A549 (cell line): ENCODE data around the gene HIVEP1.

Source experiments
- BHLHE40 ChIP-seq: IDR thresholded peaks from 2 replicates; pipeline ENCODE4 v1.6.1; 2012; ENCODE audit warnings: low read depth, low read length, inconsistent platforms
- CTCF ChIP-seq: fragments of >200 bp; sonication (Bioruptor Twin); formaldehyde crosslinking; IDR thresholded peaks from 3 replicates; pipeline ENCODE4 v1.5.1; 2016
- E2F6 ChIP-seq: IDR thresholded peaks from 2 replicates; pipeline ENCODE4 v1.6.1; 2012; ENCODE audit warnings: low read depth, borderline replicate concordance
- ELK1 ChIP-seq: fragments of 150-350 bp; IDR thresholded peaks from 2 replicates; pipeline ENCODE4 v1.6.1; 2014; ENCODE audit warnings: low read depth, mild to moderate bottlenecking, low read length
- EP300 ChIP-seq, 2 experiments: fragments of >200 bp; sonication (Bioruptor Twin); formaldehyde crosslinking; IDR thresholded peaks; 2 replicates in 1 of 2; 3 replicates in 1 of 2; pipeline ENCODE4 v1.6.1; 2016 to 2017
- HOXA7 ChIP-seq: fragments of 250-450 bp; sonication (Bioruptor Pico); IDR thresholded peaks from 2 replicates; pipeline ENCODE4 v1.5.0; 2020; ENCODE audit warnings: mild to moderate bottlenecking, moderate library complexity
- MAX ChIP-seq: IDR thresholded peaks from 2 replicates; pipeline ENCODE4 v1.6.1; 2012
- RAD21 ChIP-seq, 2 experiments: fragments of >200 bp in 1 of 2; sonication (Bioruptor Twin) in 1 of 2; formaldehyde crosslinking in 1 of 2; IDR thresholded peaks in 1 of 2; conservative IDR thresholded peaks in 1 of 2; 2 replicates in 1 of 2; 3 replicates in 1 of 2; pipeline ENCODE4 v1.6.1; 2012 to 2018; ENCODE audit warnings: inconsistent platforms in 1 of 2
- SREBF2 ChIP-seq: fragments of 450-650 bp; IDR thresholded peaks from 2 replicates; pipeline ENCODE4 v1.6.1; 2014; ENCODE audit warnings: mild to moderate bottlenecking, moderate library complexity
- USF2 ChIP-seq: fragments of 450-650 bp; IDR thresholded peaks from 2 replicates; pipeline ENCODE4 v1.6.1; 2014; ENCODE audit warnings: antibody characterized with exemption
- ZFP36 ChIP-seq: fragments of 450-650 bp; IDR thresholded peaks from 2 replicates; pipeline ENCODE4 v1.6.1; 2014; ENCODE audit warnings: borderline replicate concordance; ENCODE audit not compliant: partially characterized antibody
- ZNF302 ChIP-seq: fragments of 250-450 bp; sonication (Bioruptor Pico); IDR thresholded peaks from 2 replicates; pipeline ENCODE4 v1.9.0; 2021; ENCODE audit warnings: inconsistent platforms, mild to moderate bottlenecking, moderate library complexity
- ZSCAN20 ChIP-seq: fragments of 250-450 bp; sonication (Bioruptor Pico); IDR thresholded peaks from 2 replicates; pipeline ENCODE4 v1.8.0; 2022; ENCODE audit warnings: mild to moderate bottlenecking, moderate library complexity

- TF ChIP-seq ZNF302 (no peak), EP300 (IDR thresholded peaks at IDR 0.05) (no peak), ZSCAN20 (CRISPR knock-in tag) (no peak), HOXA7 (CRISPR knock-in tag) (no peak), MAX (no peak), CTCF (no peak), ZFP36 (no peak), E2F6 (no peak), USF2 (no peak), SREBF2 (no peak), RAD21 (conservative IDR thresholded peaks at IDR 0.05 in 1 of 2, IDR thresholded peaks at IDR 0.05 in 1 of 2) (no peak), BHLHE40 (no peak), ELK1 (no peak)
These were observed 41.0 kb upstream of the HIVEP1 start for GRCh38 chr6:11971154-11971553.
